Fibroblast of mammary gland (primary cell): Measurements from ENCODE around the gene APOBEC3B.

Experiments
- DNase-seq: peaks from one replicate; pipeline ENCODE4 v3.0.0-alpha.2; 2010; ENCODE audit warnings: low read depth
- H3K4me3 ChIP-seq: 2 replicates; pipeline ENCODE4 v1.5.1; 2011; ENCODE audit warnings: low read depth, mild to moderate bottlenecking, low read length, moderate library complexity; ENCODE audit not compliant: control insufficient read depth
- CTCF ChIP-seq: conservative IDR thresholded peaks from 2 replicates; pipeline ENCODE4 v1.5.1; 2011; ENCODE audit warnings: low read depth, low read length, inconsistent platforms; ENCODE audit not compliant: control insufficient read depth, insufficient read depth

The APOBEC3B gene

DNA sequence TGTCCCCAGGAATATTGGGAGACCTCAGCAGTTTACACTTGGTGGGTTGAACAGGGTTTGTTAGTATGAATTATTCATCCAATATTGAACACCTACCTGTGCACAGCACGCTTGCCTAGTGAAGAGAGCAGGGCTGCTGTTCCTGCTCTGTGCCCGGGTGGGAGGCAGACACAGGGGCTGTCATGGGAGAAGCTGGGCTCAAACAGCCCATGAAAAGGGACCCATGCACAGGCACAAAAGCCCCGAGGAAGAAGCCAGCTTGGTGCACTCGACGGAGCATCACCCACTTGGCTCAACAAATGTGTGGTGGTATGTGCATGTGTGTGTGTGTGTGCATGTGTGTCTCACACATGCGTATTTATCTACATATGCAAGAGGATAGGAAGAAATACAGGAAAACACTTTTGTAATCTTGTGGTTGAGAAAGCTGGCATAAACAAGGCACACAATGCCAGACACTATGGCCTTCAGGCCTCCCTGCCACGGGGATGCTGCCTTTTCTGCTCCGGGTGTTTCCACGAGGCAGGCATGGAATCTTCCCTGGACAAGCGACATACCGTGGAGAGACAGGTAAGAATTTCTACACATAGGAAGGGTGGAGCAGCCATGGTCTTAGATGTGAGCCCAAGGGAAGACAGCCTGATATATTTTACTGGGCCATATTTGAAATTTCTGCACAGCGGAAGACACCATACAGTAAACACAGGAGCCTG, 29.7 kb upstream of the APOBEC3B start:
- no peak for TF ChIP-seq CTCF
- no peak for DNase-seq
- no peak overlapping the region for H3K4me3 ChIP-seq

- no peak overlapping the region for H3K4me3 ChIP-seq
- DNase-seq = no peak
- TF ChIP-seq CTCF = no peak
Observed at GRCh38 chr22:38953091-38953490, 29.1 kb upstream of the APOBEC3B start.

DNA sequence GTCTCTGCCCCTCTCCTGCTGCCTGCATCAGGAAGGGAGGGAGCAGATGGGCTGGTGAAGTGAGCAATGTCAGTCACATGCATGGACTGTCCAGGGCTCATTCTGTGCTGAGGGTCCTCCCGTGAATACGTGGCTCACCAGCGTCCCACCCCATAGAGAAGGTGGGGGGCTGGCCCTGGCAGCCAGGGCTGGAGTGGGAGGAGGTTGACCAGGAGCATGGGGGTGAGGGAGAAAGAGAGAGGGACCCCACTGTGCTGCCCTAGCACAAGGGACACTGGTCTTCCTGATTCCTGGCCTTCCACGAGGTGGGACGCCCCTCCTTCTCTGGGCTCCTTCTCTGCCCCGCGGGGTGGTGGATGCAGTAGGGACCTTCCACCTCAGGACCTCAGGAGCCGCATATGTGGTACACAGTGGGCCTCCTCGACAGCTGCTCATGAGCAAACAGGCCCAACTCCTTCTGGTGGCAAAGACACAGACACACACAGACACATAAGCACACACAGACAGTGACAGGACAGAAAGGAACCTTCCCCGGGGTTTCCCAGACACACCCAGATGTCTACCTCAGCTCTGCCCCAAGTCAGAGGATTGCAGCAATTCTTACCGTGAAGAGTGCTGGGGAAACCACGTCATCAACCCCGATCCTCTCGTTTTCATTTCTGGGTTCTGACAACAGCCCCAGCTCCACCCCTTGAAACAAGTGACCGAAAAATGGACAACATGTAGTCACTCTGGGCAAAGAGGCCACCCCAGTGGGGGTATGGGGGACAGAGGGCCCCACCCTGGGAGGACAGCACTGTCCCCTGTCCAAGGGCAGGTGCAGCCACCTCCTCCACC, 28.4 kb upstream of the APOBEC3B start:
- TF ChIP-seq CTCF = no peak
- no peak for DNase-seq

GRCh38 chr22:38954414-38955043, 27.6 kb upstream of the APOBEC3B start:
- H3K4me3 ChIP-seq = no peak overlapping the region
- DNase-seq = no peak
- no peak for TF ChIP-seq CTCF

More for the DNA sequence above, 28.4 kb upstream of the APOBEC3B start:
- no peak overlapping the region for H3K4me3 ChIP-seq

- H3K4me3 ChIP-seq = no peak overlapping the region
- TF ChIP-seq CTCF = no peak
- no peak for DNase-seq
Observed at GRCh38 chr22:38955250-38955905, 26.8 kb upstream of the APOBEC3B start.

DNA sequence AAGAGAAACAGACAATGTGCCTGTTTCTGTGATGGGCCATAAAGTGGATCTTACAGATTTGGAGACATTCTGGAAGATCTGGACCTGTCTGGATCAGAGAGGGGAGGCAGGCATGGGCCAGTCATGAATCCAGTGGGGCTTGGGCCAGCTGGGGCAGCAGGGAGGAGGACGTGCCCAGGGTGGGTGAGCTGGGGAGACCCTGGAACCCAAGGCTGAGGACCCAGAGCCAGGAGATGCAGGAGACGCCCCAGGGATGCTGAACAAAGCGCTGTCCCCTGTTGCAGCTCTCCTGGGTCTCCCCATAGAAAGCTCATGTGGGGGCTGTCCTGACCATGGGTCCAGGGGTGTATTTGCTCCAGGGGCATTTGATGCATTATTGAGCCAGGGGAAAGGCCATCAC, 26.2 kb upstream of the APOBEC3B start:
- no peak for TF ChIP-seq CTCF
- H3K4me3 ChIP-seq = no peak overlapping the region
- DNase-seq = no peak
